Measurements from ENCODE around the gene ZNF776.

- TF ChIP-seq, protein P1, sequence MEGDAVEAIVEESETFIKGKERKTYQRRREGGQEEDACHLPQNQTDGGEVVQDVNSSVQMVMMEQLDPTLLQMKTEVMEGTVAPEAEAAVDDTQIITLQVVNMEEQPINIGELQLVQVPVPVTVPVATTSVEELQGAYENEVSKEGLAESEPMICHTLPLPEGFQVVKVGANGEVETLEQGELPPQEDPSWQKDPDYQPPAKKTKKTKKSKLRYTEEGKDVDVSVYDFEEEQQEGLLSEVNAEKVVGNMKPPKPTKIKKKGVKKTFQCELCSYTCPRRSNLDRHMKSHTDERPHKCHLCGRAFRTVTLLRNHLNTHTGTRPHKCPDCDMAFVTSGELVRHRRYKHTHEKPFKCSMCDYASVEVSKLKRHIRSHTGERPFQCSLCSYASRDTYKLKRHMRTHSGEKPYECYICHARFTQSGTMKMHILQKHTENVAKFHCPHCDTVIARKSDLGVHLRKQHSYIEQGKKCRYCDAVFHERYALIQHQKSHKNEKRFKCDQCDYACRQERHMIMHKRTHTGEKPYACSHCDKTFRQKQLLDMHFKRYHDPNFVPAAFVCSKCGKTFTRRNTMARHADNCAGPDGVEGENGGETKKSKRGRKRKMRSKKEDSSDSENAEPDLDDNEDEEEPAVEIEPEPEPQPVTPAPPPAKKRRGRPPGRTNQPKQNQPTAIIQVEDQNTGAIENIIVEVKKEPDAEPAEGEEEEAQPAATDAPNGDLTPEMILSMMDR (IDR thresholded peaks at IDR 0.05) = no peak
- TF ChIP-seq POLR2A (IDR thresholded peaks at IDR 0.05) = no peak
These were observed 8.4 kb downstream of the ZNF776 start for GRCh38 chr19:57755031-57755430.

Measured in thyroid gland (tissue), 4 donors.